Transverse colon (tissue), 4 donors: ENCODE data around the gene WRNIP1.

Experiments
- EP300 ChIP-seq: sonication (generic); formaldehyde crosslinking; IDR thresholded peaks from one replicate; pipeline ENCODE4 v1.6.1; 2017; ENCODE audit warnings: antibody characterized with exemption, low read depth
- POLR2AphosphoS5 ChIP-seq, 3 donors: sonication (generic); formaldehyde crosslinking; IDR thresholded peaks; one replicate each; pipeline ENCODE4 v1.6.1; 2016; ENCODE audit warnings: antibody characterized with exemption in 3 of 3
- TF ChIP-seq, protein P1 (sequence below), 5 experiments: fragments of 200-600 bp in 3 of 5; fragments of 450-650 bp in 2 of 5; sonication (generic) in 3 of 5; IDR thresholded peaks; 1 replicate in 2 of 5; 2 replicates in 3 of 5; pipeline ENCODE4 v1.5.1; 2016 to 2017; ENCODE audit warnings: antibody characterized with exemption in 5 of 5, inconsistent platforms in 3 of 5, mild to moderate bottlenecking in 2 of 5, moderate library complexity in 1 of 5

DNA sequence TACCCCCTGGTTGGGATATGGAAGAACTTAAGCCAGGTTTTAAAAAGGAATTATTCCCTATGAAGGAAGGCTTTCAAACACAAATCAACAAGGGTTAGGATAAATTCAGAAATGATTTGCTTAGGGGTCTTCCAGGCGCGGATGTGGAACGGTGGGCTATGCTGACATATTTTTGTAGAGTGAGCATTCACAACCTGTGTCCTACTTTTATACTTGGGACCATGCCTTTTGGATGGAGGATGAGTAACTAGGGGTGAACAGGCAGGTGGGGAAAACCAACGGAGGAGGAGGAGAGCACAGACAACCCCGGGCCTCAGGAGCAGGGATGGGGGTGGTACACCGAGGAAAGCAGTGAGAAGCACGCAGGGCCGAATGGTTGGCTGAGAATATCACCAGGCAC, 20.4 kb upstream of the WRNIP1 start:
- TF ChIP-seq POLR2AphosphoS5 (IDR thresholded peaks at IDR 0.05) (no peak), EP300 (no peak)
- TF ChIP-seq, protein P1, sequence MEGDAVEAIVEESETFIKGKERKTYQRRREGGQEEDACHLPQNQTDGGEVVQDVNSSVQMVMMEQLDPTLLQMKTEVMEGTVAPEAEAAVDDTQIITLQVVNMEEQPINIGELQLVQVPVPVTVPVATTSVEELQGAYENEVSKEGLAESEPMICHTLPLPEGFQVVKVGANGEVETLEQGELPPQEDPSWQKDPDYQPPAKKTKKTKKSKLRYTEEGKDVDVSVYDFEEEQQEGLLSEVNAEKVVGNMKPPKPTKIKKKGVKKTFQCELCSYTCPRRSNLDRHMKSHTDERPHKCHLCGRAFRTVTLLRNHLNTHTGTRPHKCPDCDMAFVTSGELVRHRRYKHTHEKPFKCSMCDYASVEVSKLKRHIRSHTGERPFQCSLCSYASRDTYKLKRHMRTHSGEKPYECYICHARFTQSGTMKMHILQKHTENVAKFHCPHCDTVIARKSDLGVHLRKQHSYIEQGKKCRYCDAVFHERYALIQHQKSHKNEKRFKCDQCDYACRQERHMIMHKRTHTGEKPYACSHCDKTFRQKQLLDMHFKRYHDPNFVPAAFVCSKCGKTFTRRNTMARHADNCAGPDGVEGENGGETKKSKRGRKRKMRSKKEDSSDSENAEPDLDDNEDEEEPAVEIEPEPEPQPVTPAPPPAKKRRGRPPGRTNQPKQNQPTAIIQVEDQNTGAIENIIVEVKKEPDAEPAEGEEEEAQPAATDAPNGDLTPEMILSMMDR (IDR thresholded peaks at IDR 0.05), result no peak
